GM18870 (cell line): ENCODE measurements around the gene OVOL3.

Experiments used
- ATAC-seq: cut with Tn5 transposase; IDR thresholded peaks from one replicate; pipeline ENCODE4 v1.9.1; 2021; ENCODE audit warnings: moderate library complexity; ENCODE audit not compliant: unreplicated experiment

The OVOL3 gene

DNA sequence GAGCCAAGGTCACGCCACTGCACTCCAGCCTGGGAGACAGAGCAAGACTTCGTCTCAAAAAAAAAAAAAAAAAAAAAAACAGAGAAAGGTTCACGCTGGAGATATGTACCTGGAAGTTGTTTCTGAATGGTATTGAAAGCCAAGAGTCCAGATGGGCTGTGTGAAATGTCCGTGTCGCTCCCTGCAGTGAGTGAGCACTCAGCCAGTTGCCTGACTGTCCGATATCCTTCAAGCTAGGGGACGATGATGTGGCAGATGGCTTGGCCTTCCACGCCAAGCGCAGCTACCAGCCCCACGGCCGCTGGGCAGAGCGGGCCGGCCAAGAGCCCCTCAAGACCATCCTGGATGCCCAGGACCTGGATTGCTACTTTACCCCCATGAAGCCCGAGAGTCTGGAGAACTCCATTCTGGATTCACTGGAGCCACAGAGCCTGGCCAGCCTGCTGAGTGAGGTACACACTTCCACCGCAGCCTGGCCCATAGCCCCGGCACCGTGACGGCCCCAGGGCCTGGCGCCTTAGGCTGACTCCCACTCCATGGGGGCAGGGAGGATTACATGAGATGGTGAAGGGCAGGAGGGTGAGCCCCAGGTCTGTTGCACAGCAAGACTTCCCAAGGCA lies 11.7 kb upstream of the OVOL3 start:
- no peak for ATAC-seq

DNA sequence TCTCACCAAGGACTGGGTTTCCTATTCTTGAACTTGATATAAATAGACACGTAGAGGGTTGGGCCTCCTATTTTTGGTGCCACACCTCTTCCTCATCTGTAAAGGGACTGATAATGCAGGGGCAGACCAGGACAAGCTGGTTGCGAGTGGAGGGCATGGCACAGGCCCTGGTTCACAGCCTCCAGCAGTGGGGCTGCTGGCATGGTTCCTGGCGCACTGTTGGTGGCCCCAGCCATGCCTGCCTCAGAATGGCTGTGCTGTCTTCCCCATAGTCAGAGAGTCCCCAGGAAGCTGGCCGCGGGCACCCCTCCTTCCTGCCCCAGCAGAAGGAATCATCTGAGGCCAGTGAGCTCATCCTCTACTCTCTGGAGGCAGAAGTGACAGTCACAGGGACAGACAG lies 10.5 kb upstream of the OVOL3 start:
- ATAC-seq: no peak

DNA sequence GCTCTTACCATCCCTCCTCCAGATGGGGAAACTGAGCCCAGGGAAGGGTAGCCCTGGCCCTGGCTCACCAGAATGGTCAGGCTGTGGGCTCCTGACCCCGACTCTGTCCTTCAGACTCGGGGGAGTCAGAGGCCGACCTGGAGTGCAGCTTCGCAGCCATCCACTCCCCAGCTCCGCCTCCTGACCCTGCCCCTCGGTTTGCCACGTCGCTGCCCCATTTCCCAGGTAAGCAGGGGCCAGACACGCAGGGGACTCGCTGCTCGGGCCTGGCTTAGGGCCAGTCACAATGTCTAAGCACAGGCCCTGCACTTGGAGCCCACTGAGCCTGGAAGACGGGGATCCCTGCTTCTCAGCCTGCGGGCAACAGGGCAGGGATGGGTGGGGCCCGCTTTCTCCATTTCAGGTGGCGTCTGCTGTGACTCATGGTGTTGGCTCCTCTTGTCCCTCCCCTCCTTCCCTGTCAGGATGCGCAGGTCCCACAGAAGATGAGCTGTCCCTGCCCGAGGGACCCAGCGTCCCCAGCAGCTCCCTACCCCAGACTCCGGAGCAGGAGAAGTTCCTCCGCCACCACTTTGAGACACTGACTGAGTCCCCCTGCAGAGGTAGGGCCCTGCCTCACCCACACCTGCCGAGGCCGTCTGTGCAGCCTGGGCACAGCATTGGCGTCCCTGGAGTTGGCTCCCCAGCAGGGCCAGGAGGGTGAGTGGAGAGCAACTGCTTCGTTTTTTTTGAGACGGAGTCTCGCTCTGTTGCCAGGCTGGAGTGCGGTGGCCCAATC lies 9.2 kb upstream of the OVOL3 start:
- ATAC-seq: no peak

DNA sequence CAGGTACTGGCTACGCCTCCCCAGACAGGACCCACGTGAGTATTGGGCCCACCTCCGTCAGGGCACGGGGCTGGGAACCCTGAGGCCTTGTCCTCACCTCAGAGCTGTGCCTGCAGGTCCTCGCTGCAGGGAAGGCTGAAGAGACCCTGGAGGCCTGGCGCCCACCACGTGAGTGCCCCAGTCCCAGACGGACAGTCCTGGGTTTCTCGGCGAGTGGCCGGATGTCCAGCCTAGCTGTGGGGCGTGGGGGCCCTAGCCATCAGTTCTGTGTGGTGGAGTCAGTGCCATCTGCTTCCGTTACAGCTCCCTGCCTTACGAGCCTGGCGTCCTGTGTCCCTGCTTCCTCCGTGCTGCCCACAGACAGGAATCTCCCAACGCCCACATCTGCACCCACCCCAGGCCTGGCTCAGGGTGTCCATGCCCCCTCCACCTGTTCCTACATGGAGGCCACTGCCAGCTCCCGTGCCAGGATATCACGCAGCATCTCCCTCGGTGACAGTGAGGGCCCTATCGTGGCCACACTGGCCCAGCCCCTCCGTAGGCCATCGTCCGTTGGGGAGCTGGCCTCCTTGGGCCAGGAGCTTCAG lies 7.8 kb upstream of the OVOL3 start:
- no peak for ATAC-seq

DNA sequence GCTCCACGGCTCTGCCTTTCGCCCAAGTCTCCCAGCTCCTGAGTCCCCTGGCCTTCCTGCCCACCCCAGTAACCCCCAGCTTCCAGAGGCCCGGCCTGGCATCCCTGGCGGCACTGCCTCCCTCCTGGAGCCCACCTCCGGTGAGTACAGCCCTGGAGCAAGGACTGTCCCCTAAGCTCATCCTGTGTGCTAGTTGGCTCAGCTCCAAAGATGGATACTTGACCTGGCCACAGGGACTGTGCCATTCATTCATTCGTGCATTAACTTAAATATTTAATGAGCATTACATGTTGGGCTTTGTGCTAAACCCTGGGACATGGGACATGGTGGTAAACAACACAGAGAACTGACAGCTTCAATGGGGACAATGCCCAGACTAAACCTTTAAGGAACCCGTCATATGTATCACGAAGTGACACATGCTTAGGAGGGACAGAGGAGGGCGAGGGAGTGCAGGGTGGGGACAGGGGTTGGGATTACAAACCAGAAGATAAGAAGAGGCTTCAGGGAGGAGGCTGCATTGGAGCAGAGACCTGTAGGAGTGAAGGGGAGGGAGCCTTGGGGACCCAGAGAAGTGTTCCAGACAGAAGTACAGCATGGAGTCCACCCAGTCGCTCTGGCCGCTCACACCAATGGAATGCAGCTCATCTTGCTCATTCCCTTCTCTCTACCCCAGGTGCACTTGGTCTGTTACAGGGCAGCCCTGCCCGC lies 6.9 kb upstream of the OVOL3 start:
- no peak for ATAC-seq

DNA sequence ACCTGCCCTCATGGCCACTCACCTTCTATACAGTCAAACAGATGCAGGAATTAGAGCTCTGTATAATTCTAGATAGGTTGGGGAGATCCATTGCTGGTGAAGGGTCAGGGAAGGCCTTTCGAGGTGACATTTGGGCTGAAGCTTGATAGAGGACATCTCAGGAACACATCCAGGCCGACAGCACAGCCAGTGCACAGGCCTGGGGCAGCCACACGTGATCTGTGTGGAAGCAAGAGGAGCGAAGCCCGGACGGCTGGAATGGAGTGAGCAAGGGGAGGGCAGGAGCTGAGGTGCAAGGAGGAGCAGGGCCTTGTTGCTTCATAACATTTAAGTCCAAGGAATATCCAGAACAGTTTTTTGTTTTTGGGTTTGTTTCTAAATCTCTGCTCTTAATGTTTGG lies 4.5 kb upstream of the OVOL3 start:
- no peak for ATAC-seq

DNA sequence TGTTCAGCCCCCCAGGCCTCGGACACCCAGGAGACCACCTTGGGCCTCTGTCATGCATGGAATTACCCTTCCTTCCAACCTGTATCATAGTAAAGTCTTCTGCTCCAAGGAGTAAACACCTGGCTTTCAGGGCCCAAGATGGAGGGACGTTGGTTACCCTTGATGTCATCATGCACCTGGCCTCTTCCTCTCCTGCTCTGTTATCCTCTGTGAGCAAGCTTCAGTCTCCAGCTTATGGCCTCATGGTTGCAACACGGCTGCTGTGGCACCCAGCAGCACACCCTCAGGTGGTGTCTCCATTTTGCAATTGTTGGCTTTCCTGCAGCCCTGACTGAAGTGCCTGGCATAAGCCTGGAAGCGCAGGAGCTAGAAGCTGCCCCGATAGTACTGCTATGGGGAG lies 4.0 kb upstream of the OVOL3 start:
- no peak for ATAC-seq

DNA sequence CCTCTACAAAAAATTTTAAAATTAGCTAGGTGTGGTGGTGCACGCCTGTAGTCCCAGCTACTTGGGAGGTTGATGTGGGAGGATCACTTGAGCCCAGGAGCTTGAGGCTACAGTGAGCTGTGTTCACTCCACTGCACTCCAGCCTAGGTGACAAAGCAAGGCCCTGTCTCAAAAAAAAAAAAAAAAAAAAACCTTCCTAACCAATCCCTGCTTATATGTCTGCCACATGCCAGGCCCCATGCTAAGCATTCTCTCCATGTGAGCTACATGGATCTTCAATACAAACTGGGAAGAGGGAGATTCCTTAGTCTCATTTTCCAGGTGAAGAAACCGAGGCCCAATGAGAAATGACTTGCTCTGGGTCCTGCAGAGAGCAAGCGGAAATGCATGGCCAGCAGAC lies 2.3 kb upstream of the OVOL3 start:
- no peak for ATAC-seq

DNA sequence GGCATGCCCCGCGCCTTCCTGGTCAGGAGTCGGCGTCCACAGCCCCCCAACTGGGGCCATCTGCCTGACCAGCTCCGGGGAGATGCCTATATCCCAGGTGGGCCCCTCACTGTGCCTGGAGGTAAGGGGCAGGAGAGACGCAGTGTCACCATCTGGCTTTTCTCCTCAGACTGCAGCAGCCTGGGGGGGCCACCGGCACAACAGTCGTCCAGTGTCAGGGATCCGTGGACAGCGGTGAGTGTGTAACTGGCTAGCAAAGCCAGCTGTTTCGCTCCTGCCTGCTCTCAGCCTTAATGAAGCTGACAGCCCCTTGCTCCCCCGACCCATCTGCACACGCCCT lies 227 bp downstream of the OVOL3 start:
- no peak for ATAC-seq

DNA sequence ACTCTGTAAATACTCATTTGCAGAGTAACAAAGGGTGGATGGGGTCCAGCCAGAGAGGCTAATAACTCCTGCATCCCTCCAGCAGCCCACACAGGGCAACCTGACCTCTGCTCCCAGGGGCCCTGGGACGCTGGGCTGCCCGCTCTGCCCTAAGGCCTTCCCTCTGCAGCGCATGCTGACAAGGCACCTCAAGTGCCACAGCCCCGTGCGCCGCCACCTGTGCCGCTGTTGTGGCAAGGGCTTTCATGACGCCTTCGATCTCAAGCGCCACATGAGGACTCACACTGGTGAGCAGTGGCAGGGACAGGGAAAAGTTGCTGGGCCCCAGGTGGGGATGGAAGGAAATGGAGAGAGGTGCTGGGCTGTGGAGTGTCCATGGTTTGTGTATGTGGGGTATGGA lies 1.7 kb downstream of the OVOL3 start:
- no peak for ATAC-seq

DNA sequence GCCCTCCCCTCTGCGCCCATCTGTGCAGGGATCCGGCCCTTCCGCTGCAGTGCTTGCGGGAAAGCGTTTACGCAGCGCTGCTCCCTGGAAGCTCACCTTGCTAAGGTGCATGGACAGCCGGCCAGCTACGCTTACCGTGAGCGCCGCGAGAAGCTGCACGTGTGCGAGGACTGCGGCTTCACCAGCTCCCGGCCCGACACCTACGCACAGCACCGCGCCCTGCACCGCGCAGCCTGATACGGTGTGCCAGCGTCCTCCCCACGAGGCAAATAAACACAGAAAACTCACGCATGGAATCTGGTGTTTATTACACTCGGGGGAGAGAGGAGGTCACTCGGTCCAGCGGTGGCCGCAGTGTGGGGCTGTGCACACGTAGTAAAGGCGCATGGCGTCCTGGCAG lies 2.5 kb downstream of the OVOL3 start:
- ATAC-seq: no peak

DNA sequence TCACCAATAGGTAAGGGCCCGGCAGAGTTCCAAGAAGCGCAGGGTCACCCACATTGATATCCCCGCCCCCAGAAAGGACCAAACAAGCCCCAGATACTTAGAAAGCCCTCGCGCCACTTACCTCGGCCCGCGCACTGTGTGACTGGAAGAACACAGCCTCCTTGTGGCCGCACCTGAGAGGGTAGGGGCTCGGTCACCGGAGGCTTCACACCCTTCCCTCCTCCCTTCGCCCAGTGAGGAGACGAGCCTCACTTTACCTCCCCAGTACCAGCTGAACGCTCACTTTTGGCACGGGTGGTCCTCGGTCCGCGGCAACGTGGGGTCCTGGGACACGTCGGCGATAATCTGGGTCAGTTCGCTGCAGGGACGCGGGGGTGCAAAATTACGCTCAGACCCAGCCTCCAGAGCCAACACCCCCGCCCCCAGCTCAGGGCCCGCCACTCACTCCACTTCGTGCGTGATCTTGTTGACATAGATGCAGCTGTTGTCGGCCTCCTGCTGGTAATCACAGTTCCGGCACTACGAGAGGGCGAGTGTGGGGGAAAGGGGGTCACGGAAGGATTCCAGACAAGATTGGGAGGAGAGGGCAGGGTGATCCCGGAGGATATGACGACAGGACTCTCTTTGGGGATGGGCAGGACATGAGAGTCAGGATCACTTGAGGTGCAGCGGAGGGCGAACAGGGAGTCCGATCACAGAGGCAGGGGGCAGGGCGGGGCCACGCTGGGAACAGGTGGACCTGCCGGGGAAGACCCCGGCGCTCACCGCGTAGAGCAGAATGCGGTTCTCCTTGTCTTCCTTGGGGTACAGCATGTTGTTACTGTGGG lies 3.2 kb downstream of the OVOL3 start:
- ATAC-seq: no peak

DNA sequence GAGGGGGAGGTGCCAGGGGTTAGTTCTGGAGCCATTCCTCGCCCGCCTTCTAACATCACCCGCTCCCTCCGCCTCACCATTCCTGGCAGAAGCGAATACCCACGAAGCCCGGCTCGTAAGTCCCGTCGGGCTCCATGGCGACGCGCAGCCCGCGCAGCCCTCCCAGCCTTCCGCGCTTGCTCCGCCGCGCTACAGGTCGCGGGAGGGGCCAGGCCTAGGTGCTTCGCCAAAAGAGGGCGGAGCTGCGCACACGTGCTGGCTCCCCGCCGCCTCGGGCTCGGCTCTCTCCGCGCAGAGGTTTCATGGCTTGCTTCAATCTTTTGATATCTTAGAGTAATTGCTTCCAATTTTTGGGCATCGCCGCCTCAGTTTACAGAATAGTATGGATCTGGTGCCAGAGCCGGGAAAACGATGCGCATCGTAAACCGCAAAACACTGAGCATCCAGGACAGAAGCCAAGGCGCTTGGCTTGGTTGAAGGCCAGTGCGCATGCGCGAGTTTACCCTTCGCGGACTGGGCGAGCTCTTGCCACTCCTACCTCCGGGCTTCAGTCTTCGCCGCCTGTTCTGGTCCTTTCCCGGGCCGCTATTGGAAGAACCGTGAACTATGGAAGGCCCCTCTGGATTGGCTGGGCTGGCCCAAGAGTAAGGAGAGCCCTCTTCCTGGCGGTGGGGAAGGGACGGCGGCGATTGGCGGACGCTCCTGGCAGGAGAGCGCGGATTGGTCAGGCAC lies 3.9 kb downstream of the OVOL3 start, which contains the start of gene POLR2I:
Gene POLR2I, minus strand, starts transcription at position 155 of the 732 bp plus-strand sequence. Its CDS starts 19 bp downstream, at position 136.
- ATAC-seq: peak; percentile 85

DNA sequence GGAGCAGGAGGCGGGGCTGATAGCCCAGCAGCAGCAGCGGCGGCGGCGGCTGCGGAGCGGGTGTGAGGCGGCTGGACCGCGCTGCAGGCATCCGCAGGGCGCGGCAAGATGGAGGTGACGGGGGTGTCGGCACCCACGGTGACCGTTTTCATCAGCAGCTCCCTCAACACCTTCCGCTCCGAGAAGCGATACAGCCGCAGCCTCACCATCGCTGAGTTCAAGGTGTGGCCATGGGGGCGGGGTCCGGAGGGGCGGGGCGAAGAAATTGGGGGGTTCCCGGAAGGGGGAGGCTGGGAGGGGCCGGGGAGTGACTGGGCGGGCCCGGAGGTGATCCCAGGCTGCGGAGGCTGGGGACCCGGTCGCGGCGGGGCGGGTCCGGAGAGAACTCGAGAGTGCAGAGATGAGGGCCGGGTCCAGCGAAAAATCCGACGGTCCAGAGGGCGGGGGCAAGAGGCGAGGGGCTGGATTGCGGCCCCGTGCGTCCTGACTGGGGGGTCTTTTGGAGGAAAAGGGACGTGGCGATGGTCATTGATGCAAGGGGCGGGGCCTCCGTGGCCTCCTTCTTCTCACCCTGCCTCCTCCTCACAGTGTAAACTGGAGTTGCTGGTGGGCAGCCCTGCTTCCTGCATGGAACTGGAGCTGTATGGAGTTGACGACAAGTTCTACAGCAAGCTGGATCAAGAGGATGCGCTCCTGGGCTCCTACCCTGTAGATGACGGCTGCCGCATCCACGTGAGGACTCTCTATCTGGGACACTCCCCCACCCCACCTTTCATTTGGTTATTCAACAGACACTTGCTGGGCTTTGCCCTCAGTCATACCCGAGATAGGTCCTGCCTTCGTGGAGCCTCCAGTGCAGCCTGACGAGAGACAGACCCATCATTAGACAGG lies 4.8 kb downstream of the OVOL3 start, which contains the start of gene TBCB:
Gene TBCB, plus strand, starts transcription at position 16 of the 891 bp plus-strand sequence. Its CDS starts 93 bp downstream, at position 109.
- ATAC-seq: peak; percentile 34

DNA sequence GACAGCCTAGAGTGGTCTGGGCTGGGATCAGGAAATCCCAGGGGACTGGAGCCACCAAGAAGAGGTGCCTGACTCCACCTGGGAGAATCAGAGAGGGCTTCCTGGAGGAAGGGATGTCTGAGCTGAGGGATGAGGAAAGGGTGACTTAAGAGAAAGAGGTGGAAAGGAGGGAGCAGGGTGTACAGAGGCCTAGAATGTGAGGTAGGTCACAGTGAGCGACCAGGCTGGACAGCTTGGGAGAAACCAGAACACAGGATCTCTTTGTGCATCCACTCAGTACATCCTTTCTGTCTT lies 5.3 kb downstream of the OVOL3 start:
- ATAC-seq: no peak

DNA sequence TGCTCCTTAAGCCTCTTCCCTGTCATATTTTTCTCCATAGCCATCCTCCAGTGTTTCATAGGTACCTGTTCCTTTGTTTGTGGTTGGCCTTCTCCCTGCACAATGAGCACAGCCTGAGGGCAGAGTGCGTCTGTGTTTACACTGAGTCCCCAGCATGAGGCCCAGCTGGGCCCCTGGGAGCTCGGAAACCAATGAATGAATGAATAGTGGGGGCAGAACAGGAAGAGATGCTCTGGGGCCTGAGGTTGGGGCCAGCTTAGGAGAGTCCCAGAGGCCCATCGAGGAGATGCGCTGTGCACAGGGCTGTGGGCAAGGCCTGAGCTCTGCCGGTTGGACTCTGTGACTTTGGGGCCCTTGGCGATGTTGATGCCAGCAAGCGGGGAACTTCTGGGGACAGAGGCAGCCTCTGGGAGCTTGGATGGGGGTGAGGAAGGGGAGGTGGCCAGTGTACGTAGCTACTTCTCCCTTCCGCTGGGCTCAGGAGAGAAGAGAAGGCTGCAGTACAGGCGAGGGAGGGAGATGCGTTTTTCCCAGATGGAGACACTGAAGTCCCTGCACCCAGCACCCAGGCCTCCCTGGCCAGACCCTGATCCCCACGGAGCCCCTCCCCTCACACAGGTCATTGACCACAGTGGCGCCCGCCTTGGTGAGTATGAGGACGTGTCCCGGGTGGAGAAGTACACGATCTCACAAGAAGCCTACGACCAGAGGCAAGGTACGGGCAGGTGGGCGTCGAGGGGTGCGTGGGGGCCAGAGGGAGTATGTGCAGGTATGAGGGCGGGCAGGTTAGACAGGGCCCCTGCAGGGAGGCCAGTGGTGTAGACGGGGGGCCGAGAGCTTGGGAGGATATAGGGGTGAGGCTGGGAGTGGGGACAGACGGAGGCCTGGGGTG lies 9.4 kb downstream of the OVOL3 start:
- ATAC-seq: no peak

DNA sequence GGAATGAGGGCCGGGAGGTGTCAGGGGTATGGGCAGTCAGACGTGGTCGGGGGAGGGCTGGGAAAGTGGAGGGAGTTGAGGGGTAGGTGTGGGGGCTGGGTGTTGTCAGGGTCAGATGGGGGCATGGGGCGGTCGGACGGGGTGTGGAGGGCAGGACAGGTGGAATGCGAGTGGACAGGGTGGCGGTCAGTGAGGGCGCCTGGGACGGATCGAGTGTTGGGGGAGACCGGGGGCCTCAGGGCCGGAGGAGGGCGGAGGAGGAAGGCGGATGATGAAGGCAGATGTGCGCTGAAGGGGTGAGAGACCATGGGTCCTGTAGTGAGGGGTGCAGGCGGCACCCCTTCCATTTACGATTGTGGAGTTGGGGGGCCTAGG lies 10.0 kb downstream of the OVOL3 start:
- ATAC-seq: no peak

DNA sequence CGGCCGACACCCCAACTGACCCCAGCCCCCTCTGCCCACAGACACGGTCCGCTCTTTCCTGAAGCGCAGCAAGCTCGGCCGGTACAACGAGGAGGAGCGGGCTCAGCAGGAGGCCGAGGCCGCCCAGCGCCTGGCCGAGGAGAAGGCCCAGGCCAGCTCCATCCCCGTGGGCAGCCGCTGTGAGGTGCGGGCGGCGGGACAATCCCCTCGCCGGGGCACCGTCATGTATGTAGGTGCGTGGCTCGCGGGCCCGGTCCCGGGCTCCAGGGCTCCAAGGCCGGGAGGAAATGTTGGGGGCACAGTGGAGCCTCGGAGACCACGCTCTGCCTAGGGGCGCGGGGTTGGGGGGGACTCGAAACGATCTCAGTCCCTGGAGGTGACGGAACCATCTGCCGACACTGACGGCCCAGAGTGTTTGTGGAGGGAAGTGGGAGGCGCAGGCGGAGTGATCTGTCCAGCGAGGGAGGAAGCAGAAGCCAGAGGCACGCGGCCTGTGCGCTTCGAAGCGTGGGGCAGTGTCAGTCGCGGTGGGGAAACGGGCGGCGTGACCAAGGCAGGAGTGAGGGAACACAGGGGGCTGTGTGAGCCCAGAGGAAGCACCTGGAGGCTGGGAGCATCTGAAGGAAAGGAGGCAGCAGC lies 10.7 kb downstream of the OVOL3 start:
- ATAC-seq: no peak
